Stimulated activated CD4-positive, alpha-beta T cell treated with anti-CD3 and anti-CD28 coated beads, Interleukin-15, amount 100 ng/mL, for 24 hours (primary cell): ENCODE results near the gene ALOX12B.
A peak's percentile ranks its signal among the peaks of the same experiment; 100 is the strongest.

Experiments used
- DNase-seq: peaks from one replicate; pipeline ENCODE4 v3.0.0-alpha.2; 2020

The ALOX12B gene

DNA sequence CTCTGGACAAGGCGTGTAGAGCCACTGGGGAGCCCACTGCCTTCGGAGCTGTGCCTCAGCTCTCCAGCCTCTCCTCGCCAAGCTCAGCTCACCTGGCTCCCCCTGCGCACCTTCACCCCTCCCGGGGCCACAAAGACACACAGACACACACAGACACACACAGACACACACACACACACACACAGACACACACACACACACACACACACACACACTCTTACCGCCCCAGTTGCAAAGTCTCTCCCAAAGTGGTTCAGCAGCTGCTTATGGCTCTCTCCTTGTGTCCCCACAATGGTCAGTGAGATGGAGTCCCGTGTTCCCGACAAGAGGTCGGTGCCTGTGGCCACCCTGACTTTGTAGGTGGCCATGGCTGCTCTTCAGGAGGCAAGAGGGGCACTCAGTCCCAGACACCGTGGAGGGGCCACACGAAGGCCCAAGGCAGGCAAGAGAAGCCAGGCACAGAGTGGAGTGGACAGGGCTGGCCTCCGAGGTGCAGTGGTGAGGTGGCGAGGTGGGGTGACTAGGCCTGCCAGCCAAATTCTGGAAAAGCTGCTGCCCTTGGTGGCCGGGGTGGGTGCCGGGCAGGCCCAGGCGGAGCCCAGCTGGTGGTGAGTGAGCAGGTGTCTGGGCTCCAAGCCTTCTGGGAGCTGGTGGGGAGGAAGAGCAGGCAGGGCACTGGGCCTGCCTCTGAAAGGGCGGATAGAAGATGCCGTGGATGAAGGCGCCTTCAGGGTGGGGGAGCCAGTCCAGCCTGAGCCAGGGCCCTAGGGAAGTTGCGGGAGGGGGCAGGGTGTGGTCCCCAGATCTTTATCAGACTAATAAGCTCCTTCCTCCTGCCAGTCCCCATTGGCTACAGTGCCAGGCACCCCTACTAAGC lies at the start of gene ALOX12B:
TSS of gene ALOX12B (minus strand) at position 642 of the 877 bp plus-strand sequence. CDS start at position 368, 274 bp downstream.
- DNase-seq: no peak

DNA sequence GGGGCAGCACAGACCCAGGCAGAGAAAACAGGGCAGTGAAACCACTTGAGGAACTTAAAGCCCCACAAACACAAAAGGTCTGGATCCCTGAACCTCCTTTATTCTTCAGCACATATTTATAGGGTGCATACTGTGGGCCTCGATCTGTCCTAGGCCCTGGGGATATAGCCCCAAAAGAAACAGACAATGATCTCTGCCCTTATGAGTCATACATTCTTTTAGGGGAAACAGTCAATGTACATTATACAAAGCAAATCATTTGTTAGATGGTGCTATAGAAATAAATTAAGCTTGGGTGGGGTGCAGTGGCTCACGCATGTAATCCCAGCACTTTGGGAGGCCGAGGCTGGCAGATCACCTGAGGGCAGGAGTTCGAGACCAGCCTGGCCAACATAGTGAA lies 46.4 kb upstream of the ALOX12B start:
- no peak for DNase-seq

DNA sequence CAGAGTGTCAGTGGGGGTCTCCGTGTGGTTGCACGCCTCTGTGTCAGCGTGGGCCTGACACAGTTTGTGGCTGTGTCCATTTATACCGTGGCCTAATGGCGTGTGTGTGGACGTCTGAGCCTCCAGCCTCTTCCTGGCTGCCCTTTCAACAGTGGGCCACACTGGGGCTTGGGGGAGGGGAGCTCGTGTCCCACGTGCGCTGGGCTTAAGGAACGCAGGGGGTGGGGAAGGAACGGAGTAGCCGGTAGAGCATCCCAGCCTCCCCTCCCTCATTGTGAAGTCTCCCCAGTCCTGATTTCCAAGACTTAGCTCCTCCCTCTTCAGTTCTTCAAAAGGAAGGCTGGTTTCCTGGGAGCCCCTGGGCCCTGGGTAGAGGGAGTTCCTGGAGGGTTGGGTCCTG lies 45.9 kb upstream of the ALOX12B start:
- no peak for DNase-seq

DNA sequence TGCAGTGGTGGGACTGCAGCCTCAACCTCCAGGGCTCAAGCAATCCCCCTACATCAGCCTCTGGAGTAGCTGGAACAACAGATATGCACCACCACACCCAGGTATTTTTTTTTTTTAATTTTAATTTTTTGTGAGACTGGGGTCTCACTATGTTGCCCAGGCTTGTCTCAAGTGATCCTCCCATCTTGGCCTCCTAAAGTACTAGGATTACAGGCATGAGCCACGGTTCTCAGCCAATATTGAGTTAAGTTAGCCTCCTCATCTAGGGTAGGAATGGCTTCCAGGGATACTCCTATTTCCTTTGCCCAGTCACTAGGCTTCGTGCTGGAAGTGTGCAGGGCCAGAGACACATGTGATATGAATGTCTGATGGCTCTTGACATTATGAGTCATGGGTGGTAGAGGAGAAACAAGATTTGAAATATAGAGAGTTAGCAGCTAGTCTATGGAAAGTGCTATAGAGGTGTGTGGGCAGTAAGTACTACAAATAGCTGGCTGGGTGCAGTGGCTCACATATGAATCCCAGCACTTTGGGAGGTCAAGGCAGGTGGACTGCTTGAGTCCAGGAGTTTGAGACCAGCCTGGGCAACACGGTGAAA lies 44.4 kb upstream of the ALOX12B start:
- DNase-seq: no peak

DNA sequence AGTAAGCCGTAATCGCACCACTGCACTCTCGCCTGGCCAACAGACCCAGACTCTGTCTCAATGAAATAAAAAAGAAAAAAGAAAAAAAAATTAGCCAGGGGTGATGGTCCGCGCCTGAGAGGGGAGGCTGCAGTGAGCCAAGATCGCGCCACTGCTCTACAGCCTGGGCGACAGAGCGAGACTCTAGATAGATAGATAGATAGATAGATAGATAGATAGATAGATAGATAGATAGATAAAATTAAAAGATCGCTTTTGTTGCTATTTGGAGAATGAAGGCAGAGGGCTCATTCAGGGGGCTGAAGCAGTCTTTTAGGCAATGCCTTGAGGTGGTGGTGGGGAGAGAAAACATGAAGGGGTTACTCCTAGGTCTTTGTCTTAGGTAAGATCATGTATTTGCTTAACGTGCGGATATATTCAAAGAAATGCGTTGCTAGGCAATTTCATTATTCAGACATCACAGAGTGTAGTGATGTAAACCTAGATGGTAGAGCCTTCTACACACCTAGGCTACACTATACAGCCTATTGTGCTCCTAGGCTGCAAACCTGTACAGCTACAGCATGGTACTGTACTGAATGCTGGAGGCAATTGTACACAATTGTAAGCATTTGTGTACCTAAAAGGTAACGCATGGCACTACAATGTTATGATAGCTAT lies 40.7 kb upstream of the ALOX12B start:
- DNase-seq: no peak

DNA sequence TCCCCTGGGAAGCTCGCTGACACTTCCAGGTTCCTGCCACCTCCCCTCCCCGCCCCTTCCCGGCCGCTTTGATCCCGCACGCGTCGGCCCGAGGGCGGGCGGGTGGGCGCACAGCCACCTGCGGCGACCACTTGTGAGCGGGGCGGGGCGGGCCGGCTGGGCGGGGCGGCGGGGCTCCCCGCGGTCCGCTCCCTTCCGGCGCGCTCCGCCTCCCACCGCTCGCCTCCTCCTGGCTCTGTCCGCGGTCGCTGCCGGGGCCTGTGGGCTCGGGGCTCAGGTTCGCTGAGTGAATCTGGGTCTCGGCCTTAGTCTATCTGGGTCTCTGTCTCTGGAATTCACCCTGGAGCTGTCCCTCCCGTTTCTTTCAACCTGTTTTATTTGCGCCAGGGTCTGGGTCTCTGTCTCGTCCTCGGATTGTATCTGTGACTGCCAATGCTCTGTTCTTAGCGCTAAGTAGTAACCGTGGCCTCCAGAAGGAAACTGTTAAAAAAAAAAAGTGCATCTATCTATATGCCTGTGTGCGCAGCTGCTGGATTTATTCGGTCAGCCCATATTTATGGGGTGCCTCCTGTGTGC lies 39.1 kb upstream of the ALOX12B start:
- peak; percentile 73 for DNase-seq

DNA sequence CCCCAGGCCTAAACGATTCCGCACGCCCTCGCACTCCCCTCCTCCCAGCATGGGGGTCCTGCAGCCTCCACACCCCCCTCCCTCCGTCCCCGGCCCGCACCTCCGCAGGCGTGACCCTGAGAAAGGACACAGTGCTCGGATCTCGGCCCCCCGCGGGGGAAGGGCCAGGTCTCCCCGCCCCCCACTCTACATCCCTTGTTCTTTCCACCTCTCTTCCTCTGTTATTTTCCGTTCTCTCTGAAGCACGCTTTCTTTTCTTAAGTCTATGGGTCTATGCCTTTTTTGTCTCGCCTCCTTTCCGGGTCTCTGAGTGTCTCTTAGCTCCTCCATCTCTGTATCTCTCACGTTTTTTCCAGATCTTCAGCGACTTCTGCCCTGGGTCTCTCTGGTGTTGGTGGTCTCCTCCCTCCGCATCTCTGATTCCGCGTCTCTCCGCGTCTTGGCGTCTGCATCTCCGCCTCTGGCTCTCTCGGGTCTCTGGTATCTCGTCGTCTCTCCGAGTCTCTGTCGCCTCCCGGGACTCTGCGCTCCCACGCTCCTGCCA lies 38.5 kb upstream of the ALOX12B start:
- DNase-seq: no peak

DNA sequence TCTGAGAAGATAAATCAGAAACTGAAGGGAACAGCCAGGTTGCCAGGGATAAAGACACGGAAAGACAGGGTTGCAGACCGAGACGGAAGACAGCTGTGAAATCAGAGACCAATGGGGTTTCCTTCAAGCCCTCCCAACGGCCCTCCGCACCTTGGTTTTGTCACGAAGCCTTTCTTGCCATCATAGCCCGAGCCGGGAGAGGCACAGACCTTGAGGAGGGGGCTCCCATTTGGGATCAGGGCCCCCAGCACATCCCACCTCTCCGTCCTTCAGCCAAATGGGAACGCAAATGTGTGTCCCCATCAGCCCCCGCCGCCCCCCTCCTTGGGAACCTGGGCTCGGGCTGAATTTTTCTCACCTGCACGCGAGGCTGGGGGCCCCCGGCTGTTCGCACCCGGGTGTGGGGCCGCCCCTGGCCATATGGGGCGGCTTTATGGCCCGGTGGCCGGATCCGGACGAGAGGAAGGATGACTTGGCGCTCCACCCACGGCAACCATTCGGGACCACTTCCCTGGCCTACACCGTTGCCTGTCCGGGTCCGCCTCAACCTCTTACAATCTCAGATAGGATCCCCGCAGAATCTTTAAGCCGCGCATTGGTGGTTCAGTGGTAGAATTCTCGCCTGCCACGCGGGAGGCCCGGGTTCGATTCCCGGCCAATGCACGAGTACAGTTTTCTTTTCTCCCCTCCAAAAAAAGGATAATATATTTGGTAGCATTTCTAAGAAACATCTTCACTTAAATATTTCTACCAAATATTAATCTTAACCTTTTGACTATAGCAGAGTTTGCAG lies 37.8 kb upstream of the ALOX12B start:
- peak; percentile 90 for DNase-seq

DNA sequence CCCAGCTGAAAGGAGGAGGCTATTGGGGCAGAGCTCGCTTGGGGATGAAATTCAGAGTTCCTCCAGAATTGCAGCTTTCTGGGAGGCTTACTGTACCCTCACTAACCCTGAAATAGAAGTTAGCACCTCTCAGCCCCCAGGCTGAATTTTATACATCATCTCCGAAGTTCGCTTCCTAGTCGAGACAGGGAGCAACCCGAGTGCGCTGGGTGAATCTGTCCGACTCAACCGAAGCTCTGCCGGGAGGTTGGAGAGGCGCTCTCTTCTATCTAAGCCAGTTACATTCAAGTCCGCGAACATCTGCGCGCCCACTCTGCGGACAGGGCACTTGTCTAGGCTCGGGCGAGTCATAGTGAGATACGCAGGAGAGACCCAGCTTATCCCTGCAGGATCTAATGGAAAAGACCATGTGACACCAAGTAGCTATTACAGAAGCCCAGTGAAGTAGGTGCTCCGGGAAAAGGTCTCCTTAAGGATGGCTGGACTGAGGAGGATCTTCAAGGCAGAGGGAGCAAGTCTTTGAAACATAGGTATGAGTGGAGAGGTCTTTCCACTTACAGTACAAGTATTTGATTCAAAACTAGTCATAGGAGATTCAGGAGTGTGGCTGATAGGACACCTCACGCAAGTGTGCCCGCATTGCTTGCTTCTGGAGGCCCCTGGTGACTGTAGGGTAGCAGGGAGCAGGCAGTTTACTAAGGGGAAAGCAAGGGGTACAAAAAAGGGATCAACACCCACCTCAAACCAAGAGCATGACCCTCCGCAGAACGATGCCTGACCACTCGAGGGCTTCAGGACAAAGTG lies 37.0 kb upstream of the ALOX12B start:
- DNase-seq: peak; percentile 44

DNA sequence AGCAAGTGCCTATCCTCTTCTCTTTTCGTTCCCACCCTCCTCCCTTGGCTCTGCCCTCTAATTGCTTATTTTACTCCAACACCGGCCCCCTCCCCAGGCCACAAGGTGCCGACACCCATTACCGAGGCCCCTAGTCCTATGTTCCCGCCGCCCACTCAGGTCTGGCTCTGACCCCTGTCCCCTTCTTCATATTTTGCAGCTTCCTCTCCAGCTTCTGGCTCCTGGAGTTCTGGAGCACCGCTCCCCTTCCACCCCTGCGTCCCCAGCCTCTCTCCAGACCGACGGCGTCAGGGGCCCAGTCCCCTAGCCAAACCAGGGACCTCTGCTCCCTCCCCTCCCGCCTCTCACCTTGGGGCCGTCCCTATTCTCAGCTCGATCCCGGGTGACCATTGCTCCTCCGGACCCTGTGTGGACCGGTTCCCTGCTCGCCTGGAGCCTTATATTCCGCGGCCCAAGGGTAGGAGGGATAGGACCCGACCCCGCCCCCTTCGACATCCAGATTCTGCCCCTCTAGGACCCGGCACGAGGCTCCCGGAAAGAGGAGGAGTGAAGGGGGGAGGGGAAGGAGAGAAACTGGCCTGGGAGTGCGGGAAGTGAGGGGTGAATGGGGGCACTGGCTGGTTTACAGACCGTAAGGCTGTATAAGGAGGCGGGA lies 36.3 kb upstream of the ALOX12B start, which contains the start of gene HES7:
TSS of gene HES7 (minus strand) at position 412 of the 655 bp plus-strand sequence. CDS start at position 390, 22 bp downstream.
- DNase-seq: peak; percentile 32

DNA sequence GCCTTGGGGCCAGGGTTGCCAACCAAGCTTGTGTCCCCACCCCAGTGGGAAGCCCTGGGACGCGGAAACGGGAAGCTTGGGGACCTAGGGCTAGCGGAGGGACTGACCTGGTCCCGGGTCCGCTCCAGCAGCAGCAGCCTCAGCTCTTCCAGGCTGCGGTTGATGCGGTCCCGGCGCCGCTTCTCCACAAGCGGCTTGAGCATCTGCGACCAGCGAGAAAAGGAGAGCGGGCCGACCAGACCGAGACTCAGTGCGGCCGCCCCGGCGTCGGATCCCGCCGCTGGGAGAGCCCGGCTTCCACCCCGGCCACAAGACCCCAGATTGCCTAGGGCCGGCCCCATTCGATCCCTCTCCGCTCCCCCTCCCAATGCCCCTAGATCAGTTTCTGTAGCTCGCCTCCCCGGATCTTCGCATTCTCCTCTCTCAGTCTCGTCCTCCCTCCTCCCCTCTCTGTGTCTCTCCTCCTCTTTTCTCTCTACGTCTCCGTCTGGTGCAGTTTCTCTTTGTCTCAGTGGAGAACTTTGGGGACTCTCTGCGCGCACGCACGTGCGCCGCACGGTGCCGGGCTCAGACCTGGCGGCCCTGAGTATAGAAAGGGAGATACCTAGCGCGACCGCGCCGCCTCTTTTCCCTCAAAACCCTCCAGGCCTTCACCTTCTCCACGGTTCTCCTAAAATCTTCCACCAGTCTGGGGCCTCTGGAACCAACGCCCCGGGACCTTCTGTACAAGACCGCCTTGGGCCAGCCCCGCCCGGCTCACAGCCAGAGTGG lies 35.6 kb upstream of the ALOX12B start:
- DNase-seq: peak; percentile 66

DNA sequence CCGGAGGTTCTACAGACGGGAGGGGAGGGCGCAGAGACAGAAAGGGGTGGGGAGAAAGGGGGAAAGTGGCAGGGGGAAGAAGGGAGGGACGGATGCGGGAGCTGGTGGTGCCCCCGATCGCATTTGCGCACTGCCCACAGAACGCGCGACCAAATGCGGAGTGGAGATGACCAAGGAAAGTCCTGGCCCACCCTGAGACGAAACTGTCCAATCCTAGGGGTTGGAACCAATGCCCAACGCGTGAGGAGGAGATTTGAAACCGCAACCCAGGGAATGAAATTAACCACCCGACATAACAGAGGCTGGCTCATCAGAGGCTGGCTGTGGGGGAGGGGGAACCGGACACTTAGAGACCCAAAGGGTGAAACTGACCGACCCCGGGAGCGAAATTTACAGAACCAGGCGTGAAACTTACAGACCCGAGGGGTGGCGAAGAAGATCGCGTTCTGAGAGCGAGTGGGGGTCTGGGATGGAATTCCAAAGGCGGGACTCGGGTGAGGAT lies 35.0 kb upstream of the ALOX12B start:
- DNase-seq: peak; percentile 46

DNA sequence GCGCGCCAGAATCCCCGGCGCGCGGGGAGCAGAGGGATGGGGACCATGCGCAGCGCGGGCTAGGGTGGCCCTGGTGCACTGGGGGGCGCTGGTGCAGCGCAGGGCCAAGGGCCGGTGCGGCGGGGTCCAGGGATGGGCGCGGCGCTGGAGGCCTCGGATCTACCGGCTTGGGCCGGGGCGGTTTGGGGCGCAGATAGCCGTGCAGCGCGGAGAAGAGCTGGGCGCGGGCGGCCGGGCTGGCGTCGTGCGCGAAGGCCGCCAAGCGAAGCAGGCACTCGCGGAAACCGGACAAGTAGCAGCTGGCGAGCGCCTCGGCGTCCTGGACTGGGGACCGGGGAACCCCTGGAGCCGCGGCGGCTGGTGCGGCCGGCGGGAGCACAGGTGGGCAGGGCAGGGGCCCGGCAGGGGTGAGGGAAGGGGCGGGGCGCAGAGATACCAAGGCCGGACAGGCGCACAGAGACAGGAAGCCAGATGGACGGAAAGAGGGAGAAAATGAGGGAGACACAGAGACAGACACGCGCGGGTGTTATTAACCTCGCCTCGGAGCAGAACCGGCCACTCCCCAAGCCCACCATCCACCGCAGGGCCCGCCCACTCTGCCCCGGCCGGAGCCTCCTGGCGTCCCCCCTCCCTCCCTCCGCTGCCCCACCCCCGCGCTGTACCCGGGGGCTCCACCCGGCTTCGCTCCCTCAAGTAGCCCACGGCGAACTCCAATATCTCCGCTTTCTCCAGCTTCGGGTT lies 34.3 kb upstream of the ALOX12B start:
- DNase-seq: peak; percentile 78

DNA sequence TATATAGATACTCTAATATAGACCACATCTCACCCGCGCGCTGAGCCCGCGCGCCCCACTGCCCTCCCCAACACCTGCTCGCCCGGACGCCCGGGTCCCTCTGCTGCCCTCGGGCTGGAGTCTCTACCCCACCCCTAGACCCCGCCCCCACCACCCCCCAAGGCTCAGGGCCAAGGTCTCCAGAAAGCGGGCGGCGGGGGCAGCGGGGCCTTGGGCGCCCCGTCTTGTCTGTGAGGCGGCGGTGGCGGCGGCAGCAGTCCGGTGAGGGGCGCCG lies 33.8 kb upstream of the ALOX12B start:
- no peak for DNase-seq

DNA sequence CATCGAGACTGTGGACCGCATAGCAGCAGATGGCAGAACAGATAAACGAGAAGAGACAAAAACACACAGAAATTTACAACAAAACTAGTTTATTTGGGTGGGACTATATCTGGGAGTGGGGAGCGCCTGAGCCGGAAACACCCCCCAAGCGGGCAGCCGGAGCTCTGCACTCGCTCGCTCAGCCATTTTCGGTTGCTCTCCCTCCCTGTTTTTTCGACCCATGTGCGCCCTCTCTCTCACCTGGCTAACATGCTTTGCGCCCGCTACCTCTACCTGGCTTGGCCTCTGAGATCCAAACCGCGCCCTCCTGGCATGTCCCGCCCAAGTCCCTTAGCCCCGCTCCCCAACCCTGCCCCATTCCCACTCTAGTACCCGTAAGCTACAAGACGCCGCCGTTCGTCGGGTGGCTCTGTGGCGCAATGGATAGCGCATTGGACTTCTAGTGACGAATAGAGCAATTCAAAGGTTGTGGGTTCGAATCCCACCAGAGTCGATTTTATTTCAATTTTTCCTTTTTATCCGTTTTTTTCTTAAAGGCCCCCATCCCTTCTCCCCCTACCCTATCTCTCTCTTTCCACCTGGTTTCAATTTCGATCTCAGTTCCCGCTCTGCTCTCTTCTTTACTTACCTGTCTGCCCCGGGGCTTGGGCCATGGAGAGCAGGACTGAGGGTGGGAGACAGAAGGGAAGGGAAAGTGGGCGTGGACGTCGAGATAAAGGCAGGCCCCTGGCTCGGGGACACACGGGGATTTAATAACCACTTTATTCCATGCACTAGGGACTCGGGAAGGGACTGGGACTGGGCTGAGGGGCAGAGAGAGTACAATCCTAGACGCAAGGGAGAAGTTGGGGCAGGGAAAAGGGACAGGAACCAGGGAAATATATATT lies 33.2 kb upstream of the ALOX12B start:
- peak; percentile 86 for DNase-seq

DNA sequence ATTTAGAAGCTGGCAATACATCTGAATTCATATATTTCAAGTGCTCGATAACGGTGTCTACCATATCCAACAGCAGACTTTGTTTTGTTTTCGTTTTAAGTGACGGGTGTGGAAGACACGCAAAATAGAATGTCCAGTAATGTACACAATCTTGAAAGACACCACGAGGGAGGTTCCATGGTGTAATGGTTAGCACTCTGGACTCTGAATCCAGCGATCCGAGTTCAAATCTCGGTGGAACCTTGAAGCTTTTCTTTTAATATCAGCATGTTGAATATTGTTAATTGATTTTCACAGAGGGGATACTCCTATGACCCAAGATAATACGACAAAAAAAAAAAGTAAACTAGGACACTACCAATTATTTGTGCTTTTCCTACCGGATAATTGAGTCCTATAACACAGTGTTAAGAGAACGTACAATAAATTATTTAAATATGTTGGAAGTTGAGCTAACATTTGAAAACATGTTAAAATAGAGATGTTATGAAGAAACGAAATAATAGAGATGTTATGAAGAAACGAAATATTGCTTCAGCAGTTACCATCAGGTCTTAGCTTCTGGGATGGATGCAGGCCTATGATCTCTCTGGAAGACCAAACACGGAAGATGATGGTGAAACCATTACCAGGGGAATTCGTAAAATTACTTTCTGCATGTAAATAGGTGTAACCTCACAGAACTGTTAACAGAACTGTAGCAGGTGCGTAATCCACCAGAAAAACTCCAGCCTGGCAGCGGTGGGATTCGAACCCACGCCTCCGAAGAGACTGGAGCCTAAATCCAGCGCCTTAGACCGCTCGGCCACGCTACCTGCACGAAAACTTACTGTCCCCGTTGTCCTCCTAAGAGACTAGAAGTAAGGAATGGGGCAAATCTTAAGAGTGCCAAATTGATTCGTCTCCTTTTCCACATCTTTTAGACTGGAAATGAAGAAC lies 32.3 kb upstream of the ALOX12B start:
- peak; percentile 93 for DNase-seq
